ENCODE results near the gene TCEA3.
A peak's percentile ranks its signal among the peaks of the same experiment; 100 is the strongest.

TCEA3 gene

DNA sequence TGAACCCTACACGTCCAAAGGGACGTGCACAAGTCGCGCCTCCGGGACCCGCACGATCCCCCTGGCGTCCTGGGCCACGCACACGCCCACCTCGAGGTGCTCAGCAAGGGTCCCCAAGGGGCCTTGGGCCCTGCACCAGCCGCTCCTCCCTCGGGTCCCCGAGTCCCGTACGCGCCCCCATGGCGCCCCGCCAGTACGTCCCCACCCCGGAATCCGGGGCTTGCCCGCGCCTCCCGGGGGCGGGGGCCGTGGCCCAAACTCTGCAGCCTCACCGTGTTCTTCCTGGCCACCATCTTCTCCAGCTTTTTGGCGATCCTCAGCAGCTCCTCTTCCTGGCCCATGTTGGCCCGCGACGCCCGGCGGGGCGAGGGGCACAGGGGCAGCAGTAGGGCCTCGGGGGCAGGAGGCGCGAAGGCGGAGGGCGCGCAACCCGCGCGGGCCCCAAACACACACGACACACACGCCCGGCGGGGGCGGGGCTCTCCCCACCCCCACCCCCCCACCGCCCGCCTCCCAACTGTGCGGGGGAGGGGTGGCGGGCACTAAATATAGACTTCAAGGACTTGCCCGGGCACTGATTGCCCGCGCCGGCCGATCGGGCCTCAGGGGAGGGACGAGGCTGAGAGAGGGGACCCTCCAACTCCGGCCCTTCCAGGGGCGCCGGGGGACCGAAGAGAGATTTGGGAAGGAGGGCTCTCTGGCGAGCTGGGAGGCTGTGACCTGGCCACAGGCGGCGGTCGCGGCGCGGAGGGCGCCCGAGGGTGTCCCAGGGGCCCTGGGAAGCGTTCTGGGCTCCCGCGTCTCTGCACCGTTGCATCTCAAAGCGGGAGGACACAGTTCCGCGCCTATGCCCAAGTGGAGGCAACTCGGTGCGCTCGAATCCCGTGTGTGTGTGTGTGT, at the start of gene TCEA3:
TSS of gene TCEA3 (minus strand) at position 456 of the 900 bp plus-strand sequence. CDS start at position 341, 115 bp downstream.
- peak; percentile 27 for DNase-seq

DNA sequence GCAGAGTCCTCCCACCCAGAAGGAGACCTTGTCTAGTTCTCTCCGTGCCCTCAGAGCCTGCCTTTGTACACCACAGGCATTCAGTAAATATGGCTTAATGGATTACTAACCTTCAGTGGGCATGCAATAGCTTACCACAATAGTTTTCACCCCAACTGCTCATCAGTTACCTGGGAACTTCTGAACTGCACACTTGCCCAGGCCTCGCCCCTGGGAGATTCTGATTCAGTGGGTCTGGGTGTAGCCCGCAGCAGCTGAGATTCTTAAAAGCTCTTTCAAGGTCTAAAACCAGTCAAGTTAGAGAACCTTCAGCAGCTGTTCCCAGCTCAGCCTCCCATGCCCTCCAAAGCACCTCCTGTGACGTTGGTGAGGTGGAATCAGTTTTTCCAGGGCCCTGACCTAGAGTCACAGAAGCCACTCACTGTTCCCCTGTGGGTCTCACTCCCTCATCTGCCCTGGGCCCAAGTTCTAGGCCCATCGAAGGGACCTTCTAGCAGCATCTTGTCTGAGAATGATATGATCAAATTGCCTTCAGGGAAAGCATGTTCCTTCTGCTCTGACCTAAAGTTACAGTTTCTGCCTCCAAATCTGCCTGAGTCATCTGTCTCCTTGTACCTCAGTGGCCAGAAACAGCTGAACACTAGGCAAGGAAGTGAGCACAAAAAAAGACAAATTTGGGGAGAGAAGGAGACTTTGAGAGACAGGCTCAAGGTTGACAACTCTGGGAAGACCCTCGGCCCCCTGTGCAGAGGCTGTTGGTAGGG, 48.7 kb upstream of the TCEA3 start:
- DNase-seq = no peak

DNA sequence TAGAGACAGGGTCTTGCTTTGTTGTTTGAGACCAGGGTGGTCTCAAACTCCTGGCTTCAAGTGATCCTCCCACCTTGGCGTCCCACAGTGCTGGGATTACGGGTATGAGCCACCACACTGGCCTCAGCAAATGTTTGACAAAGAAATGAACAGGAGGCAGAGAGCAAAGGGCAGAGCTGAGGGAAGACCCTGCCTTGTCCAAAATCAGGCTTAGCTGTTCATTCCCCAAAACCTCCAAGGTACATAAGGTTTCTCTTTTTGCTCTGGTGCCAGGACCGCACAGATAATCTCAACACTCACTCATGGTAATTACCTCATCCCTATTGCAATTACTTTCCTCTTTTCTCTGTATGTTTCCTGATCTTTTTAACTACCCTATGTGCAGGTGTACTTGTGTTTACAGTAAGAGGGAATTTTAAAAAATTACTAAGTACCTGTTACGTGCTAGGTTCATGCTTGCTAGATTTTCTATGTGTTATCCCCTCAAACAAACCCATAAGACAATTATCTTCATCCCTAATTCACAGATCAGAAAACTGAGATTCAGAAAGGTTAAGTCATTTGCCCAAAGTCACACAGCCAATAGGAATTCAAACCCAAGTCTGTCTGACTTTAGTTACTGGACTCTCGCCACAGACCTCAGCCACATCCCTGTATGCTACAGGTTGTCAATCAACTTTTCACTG, 47.9 kb upstream of the TCEA3 start:
- no peak for DNase-seq

DNA sequence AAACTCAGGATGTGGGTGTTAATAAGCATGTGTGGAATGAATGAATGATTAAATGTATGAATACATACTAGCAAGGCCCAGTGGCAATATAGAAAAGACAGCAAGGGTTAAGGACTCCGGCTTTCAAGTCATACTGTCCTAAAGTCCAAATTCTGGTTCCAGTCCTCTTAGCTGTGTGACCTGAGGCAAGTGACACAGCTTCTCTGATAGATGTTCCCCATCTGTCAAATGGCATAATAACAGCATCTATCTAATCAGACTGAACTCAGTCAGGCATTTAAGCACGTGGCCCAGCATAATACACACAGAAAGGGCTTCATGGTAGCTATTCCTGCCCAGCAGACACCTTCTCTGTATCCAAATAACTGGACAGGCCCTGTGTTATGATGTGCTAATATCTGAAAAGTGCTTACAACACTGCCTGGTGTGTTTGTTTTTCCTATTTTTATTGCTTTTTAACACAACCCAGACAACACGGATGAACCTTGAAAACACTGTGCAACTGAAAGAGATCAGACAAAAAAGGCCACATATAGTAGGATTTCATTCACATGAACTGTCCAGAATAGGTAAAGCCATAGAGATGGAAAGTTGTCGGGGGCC, 47.0 kb upstream of the TCEA3 start:
- no peak for DNase-seq

DNA sequence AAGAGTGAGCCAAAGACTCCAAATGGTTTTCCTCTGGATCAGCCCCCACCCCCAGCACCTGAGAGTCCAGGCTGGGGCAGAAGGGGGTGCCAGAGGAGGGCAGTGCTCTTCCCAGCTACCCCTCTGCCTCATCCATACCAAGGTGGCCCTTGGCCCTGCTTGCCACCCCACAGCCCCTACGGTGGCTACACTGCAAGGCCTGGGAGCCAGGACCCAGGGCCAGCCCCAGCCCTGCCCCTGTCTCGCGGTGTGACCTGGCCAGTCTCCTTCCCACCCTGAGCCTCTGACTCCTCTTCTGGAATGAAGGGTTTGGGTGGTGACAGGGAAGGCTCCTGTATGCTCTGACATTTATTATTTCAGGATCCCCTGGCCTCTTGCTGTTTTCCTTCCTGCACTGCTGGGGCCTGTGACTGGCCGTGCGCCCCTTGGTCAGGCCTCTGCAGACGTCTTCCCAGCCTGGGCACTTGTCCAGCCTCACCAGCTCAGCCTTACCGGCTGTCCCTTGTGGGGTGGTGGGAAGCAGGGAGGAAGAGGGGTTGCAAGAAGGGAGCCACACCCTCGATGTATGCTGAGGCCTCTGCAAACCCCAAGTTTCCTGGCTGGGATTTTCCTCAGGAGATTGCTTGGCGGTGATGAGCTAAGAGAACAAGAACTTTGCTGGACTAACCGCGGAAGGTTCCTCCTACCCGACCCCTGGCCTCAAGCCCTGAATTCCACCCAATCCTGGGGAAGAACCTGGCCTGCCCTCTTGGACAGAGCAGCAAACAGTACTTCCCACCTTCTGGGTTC, 45.9 kb upstream of the TCEA3 start:
- no peak for DNase-seq

DNA sequence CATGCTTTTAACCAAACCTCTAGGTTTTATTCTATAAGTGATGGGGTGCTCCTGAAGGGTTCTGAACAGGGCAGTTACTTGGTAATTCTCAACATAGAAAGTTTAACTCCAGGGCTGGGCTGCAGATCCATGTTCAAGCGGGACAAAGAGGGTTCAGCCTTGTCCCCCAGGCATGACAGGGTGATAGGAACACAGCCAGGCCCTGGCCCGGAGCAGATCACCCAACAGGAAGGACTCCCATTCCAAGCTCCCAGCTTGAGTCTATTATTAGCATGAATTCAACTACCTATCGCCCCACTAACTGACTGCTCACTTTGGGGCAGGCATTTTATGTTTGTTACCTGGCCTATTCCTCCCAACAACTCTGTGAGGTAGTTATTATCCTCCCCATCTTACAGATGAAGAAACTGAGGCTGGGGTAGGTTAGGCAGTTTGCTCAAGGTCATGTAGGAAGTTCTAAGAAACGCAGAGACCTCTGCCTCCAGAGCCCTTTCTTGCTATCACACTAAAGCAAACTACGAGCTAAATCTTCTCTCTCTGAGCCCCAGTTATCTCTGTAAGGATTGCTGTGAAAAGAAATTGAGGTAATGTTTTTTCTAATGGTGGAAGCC, 44.9 kb upstream of the TCEA3 start:
- DNase-seq = no peak

DNA sequence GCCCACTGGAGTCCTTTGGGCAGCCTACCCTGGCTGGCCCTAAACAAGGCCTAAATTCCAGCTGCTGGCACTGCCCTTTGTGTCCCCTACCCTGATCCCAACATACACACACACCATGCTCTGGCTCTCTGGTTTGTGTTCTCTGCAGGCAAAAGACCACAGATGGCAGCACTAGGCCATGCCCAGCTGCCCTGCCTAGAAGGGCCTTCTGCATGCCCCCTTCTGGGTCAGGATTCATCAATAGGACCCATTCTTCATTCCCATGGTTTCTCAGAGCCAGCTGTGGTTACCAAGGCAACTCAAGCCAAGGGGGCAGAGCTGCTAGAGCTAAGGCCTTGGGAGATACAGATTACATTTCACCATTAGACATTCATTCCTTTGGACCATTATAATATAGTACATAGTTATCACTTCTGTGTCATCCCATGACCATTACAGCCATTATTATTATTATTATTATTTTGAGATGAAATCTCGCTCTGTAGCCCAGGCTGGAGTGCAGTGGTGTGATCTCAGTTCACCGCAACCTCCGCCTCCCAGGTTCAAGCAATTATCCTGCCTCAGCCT, 42.0 kb upstream of the TCEA3 start:
- no peak for DNase-seq

DNA sequence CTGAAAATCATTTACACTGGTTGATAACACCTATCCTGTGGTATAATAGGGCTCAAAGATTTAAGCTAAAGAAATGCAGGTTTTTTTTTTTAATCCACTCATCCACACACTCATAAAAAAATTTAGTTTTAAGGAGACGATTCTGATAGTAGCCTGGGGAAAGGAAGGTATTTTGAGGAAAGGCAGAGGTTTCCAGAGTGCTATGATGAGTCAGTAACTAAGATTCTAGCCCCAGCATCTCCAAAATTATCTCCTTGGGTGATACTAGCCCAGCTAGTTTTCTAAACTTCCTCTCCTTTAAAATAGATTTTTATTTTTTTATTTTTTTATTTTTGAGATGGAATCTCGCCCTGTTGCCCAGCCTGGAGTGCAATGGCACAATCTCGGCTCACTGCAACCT, 38.7 kb upstream of the TCEA3 start:
- DNase-seq = no peak

DNA sequence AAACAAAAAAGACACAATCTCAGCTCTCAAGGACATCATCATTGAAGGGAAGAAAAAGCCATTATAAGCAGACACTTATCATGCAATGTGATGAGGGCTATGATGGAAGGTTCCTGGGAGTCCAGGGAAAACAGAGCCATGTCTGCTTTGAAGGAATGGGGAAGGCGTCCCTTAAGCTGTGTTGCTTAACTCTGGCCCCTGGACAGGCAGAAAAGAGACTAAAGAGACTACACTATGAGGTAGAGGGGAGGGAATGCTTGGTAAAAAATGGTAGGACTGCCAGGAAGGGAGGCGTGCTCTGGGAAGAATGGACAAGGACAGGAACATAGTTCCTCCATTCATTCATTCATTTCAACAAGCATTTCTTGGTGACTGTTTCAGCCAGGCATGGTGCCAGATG, 38.2 kb upstream of the TCEA3 start:
- DNase-seq = no peak

DNA sequence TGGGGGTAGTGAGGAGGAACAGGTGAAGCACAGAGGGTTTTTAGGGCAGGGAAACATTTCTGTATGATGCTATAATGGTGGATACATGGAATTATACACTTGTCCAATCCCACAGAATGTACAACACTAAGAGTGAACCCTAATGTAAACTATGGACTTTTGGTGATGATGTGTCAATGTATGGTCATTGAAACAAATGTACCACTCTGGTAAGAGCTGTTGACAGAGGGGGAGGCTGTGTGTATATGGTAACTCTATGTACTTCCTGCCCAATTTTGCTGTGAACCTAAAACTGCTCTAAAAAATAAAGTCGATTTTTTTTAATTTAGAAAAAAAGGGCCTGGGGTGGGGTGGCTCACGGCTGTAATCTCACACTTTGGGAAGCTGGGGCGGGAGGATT, 36.5 kb upstream of the TCEA3 start:
- DNase-seq = no peak

DNA sequence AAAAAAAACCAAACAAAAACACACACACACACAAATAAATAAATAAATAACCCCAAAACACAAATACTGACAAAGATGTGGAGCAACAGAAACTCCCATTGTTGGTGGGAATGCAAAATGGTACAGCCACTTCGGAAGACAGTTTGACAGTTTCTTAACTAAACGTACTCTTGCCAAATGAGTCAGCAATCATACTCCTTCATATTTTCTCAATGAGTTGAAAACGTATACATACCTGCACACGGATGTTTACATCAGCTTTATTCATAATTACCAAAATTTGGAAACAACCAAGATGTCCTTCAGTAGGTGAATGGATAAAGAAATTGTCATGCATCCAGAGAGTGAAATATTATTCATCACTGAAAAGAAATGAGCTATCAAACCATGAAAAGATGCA, 36.0 kb upstream of the TCEA3 start:
- no peak for DNase-seq

DNA sequence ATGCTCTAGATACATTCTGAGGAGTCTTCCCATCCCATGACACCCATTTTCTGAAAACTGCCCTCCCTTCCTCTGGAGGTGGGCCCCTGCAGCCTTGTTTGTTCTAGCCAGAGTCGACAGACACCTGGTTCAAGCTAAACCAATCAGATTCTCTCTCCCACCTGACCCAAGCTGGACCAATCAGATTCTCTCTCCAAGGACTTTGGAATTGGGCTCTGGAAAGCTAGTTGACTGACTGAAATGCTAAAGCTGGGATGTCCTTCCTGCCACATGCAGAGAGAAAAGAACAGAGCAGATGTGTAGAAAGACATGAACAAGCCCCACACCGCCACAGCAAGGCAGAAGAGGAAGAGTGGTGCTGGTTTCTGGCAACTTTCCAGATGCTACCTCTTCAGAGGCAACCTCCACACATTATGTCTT, 34.8 kb upstream of the TCEA3 start:
- no peak for DNase-seq

DNA sequence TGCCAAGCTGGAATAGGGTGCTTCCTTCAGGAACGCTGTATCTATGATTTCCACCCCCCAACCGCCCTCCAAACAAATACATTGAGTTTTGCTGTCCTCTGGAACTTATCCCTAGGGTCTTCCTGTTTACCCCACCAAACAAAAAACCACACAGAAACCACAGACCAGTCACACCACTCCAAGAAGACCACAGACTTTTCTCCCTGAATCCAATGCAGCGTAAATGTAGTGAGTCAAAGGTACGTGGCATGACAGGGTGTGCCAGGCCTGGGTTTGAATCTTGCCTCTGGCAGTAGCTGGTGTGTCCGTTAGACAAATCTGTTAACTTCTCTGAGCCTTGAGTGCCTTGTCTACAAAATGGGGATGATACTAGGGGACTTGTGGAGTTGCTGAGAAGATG, 31.7 kb upstream of the TCEA3 start:
- DNase-seq = no peak

DNA sequence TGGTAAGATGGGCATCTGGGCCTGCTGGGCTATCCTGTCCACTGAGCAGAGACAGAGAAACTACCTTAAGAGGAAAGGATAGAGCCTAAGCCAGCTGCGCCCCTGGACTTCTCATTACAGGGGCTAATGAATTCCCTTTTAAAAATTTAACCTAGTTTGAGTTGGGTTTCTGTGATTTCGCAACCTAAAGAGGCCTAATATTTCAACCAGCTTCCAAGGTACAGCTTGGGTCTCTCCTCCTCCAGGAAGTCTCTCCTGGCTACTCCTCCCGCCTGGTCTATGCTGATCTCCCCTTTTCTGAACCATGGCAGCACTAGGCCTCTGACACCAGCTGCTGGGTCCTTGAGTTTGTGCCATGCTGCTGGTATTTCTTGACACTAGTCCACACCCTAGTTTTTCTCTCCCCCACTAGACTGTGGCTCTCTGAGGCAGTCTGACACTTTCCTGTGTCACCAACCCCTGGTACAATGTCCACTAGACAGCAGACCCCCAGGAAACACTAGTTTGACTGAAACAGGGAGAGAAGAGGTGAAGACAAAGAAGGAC, 29.0 kb upstream of the TCEA3 start:
- no peak for DNase-seq

DNA sequence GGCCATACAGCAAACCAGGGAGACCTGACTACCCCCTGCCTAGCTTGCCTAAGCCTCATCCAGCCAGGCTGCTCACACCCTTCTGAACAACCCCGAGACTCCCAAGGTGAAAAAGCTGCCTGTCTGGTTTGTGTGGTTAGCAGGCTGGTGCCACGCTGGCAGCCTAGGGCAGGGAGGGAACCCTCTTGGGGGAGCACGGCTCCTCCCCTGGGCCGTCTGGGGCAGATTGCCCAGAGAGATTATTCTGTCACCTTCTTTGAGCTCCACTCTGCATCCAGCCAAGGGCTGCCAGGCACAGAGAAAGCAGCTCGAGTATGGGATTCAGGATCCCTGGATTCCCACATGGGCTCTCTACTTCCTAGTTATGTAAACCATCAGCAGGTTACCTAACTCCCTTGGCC, 27.5 kb upstream of the TCEA3 start:
- peak; percentile 87 for DNase-seq

DNA sequence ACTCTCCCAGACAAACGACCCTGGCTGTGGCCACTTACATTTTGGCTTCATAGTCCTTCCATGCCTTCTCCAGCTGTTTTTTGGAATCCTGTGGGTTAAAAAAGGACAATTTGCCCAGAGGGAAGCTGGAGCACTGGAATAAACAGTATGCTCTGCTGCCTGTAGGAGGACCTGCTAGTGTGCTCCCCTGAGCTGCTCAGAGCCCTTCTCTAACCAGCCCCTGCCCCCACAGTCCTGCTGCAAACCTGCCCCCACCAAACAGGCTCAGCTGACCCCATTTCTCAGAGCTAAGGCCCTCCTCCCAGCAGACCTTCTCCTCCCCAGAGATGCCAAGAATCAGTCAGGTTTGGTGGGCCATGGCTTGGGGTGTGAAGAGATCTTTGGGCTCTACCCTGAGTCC, 26.9 kb upstream of the TCEA3 start:
- DNase-seq = no peak

DNA sequence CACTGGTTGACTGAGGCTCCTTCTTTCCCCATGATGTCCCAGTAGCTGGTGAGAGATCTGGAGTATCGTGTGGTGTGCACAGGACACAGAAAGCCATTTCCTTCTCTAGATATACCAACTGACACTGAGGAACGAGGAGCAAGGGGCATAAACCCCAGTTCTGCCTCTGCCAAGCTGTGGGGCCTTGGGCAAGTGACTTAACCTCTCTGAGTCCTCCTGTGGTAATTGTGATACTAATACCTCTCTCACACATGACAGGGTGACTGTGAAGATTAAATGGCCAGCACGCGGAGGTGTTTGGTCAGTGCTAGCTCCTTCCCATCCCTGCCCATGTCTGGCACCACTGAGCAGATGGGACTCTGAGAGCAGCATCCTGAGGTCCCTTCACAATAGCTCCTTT, 26.3 kb upstream of the TCEA3 start:
- DNase-seq = no peak

DNA sequence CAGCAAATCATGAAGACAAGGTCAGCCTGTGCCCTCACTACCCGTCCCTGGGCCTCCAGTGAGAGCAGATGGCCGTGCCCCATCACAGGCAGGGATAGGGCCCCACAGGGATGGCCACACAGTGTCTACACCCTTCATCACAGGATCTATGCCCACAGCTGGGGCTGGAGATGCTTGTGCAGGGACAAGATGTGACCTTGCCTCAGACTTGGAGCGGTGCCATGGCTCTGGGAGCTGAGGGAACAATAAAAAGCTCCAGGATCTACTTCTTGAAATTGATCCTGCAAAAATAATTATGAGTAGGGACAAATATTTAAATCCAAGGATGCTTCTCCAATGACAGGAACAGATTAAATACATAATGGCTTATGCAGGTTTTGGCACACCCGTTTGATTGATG, 25.4 kb upstream of the TCEA3 start:
- no peak for DNase-seq

DNA sequence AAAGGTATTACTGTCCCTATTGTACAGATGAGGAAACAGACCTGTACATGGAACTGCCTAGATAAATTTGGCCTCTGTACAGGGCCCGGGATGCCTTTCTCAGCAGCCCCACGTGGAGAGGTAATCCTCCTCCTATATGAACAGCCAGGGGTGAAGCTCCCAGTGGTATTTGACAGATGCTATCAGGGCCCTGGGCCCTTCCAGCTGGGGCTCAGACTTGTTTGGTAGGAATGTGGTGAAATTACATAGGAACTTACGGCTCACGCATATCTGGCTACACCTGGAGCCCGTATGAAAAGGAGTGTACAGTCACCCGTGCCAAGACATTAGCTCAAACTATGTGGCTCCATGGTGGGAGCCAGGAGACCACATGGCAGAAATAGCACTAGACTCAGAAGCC, 24.8 kb upstream of the TCEA3 start:
- DNase-seq = no peak

DNA sequence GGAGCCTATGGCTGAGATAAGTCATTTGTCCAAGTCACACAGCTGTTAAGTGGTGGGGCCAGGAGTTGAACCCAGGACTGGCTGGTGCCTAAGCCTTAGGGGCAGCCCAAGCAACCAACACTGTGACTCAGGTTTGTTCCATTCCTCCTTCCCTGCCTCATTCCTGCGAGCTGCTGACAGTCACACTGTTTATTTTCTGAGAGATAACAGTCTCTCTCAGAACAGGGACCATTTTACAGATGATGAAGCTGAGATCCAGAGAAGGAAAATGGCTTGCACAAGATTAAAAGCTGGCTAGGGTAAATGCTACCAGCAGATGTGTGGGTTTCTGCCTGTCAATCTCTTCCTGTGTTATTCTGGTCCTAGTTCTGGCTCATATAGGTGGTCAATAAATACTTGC, 24.3 kb upstream of the TCEA3 start:
- DNase-seq = no peak

DNA sequence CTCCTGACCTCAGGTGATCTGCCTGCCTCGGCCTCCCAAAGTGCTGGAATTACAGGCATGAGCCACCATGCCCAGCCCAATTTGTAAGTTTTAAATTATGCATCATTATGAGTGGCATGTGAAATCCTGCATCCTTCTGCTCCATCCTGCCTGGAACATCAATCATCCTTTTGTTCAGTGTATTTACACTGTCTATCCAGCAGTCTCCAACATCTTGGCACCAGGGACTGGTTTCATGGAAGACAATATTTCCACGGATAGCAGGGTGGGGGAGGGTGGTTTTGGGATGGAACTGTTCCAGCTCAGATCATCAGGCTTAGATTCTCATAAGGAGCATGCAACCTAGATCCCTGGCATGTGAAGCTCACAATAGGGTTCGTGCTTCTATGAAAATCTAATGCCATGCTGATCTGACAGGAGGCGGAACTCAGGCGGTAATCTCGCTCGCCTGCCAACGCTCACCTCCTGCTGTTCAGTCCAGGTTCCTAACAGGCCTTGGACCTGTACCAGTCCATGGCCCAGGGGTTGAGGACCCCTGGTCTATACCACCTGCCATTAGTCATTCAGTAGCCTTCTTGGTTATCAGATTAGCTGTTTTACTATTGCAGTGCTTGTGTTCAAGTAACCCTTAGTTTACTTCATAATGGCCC, 22.2 kb upstream of the TCEA3 start:
- no peak for DNase-seq
